T-helper 9 cell (primary cell): ENCODE results near the gene MTARC1.

ENCODE experiments used
- DNase-seq: peaks from one replicate; pipeline ENCODE4 v3.0.0-alpha.2; 2020

Gene MTARC1

DNA sequence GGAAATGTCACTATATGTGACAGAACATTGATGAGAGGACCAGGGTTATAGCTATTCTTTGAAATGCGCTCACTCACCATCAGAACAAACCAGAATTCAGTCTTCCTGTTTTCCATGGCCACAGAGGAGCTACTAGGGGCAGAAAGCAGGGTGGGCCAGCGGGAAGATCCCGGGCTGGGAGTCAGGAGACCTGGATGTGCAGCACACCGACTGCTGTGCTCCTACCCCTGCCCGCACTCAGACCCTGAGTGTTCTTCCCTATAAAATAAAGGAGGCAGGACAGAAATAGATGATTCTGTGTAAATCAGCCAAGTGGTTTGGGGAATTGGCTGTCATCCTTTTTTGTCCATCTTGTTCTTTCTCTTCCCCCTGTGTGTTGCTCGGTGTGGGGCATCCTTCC lies 21.0 kb downstream of the MTARC1 start:
- no peak for DNase-seq

DNA sequence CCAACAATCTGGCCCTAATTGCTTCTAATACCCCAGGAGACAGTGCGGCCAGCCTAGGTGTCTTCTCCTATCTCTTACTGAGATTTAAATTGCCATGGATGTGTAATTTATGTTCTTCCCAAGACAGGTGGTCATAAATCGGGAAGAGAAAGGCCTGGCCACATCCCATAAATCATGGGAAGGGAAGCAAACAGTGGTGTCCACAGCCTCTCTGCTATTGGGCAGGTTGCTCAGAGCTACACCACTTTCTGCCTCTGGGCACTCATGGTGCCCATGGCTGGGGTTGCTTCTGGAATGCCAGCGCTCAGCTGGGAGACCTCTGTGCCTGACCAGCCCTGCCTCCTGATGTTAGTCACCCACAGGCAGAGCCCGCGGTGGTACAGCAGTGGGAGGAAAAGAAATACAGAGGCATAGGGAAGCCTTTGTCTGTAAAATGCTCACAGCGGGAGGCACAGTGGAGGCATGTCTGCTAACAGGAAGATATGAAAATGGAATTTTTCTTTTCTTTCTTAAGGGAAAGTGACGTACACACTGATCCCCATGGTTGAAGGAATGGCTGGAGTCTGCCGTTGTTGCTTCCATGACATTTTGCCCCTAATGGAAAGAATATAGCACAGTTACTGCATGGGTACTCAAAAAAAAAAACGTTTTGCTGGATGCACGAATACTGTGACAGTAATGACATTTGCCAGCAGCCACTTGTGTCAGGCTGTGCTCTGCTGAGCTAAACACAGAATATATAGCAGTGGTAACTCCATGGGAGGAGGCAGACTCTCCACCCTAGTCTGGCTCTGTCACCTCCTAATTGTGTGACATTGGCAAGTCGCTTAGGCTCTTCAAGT lies 21.9 kb downstream of the MTARC1 start:
- DNase-seq: no peak

- no peak for DNase-seq
Measured at GRCh38 chr1:220809187-220809550, 22.5 kb downstream of the MTARC1 start.

DNA sequence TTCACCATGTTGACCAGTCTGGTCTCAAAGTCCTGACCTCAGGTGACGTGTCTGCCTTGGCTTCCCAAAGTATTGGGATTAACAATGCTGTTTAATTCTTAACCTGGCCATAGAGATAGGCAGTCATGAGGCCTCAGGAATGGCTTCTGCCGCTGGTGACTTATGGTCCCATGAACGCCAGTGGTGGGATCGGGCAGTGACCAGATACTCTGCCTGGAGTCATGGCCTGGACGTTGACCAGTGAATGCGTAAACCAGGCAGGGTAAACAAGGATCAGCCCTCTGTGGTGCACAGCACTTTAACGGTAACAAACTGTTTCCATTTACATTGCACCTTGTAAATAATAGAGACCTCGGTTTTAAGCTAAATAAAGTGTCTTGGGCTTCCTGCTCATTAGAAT lies 23.0 kb downstream of the MTARC1 start:
- DNase-seq: no peak

DNA sequence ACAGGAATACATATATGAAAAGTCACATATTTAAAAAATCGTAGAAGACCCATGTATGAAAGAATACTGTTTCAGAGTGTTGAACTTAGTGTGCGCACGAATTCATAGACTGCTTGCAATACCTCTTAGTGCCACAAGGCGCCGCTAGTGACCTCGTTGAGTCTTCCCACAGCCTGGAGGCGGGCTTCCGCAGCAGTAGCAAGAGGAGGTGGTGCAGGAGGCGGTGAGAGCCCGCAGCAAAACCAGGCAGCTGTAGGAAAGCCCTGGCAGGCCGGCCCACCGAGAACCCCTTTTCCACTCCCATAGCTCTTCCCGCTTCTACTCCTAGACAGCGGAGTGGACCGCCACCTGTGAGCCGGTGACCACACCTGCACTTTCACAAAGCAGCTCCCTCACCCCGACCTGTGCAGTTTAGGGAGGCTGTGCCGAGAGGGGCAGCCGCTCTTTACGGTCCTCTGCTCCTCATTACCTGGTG lies 23.5 kb downstream of the MTARC1 start:
- DNase-seq: peak; percentile 44

DNA sequence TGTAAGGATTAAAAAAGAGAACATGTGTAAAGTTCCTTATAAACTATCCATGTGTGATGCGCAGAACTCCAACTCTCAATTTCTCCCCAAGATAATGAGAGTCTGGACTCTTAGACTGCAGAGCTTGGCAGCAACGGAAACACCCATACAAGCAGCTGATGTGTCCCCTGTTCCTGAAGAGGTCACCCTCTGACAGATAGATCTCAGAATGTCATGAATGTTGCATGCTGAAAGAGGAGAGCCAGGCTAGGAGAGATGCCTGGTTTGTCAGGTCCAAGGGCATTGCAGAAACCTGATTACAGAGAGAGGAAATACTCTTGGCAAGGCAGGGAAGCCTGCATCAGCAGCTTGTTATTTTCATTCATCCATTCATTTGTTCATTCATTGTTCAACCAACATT lies 24.2 kb downstream of the MTARC1 start:
- DNase-seq: no peak

GRCh38 chr1:220811695-220812094 lies 25.0 kb downstream of the MTARC1 start:
- no peak for DNase-seq

GRCh38 chr1:220812308-220812707 lies 25.6 kb downstream of the MTARC1 start:
- DNase-seq: no peak

GRCh38 chr1:220813013-220813412 lies 26.3 kb downstream of the MTARC1 start:
- no peak for DNase-seq

DNA sequence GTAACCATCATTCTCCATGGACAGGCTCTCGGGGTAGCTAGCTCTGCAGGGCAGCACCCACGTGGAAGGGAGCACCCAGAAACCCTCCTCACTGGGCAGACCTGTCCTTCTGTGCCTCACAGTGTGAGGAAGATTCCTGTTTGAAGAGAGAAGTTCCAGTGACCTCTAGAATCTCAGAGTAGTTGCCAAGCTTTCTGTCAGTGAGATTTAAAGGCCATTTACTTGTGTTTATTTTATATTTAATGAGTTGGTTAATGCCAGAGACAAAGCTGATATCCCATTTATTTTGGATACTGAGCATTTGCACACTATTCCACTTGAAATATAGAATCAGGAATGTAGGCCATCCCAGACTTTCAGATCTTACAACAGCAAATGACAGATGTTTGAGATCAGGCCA lies 28.7 kb downstream of the MTARC1 start:
- DNase-seq: no peak

DNA sequence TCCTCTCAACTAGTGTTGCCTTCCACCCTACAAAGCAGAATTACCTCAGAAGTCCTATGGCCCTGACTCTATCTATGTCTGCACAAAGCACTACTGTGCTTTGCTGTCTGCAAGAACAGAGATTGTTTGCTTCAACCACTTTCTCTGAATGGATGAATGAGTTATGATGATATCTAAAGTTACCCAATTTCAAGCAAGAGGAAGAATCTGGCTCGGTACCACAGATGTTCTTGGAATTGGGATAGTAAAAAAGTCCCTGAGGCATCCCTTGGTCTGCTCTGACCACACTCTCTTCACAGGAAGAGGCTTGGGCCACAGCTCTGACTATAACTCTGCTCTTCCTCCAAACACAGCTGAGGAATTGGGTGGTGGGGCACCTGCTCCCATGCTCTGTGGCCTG lies 31.2 kb downstream of the MTARC1 start:
- no peak for DNase-seq

DNA sequence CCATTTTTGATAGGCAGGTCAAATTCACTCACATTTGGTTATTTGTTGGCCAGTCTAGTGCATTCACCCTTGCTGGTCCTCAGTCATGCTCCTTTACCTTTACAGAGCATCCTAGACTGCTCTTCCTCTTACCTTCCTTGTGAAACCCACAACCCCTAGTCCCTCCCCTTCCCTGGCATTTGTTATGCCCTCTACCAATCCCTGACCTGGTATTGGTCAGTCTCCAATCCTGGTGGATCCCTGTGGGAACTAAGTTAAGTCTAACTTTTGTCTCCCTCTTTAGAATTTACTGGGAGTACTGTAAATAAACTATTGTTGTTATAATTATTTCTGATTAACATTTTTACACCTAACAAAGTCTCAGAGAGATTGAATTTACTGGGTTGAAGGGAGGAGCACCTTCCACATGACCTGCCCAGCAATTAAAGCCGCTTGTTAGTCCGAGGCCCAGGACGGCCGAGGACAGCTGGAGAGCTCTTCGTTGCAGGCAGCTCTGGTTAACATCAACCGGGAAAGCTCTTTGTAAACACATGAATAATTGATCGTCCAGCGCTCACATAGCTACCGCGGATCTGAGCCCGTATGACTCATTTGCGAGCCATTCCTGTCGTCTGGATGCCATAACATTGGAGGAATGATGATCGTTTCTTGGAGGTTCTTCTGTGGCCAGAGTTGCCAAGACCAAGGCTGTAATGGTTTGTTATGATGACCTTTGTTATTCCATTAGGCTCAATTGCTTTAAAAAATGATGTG lies 31.9 kb downstream of the MTARC1 start:
- no peak for DNase-seq

DNA sequence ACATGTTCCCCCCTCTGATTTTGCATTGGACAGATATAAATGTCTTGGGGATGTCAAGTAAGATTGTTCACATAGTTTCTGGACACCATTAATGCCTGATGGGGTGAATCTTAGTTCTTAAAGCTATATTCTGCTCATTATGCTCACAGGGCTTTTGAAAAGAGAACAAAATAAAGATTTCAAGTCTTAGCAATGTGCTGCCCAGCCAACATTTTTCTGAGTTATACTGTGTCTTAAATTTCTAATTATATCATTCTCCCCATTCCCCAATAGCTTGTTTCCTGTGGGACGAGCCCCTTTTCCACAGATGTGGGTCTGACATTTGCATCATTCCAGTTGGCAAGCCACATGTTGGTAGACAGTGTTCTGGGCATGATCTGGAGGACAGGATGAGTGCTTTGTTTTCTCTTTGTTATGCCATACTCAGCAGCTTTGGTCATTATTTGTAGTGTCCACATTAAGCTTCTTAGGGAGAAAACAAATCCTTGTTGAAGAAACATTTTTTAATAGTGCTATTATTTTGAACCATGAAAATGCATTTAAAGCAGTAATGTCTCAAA lies 32.8 kb downstream of the MTARC1 start:
- DNase-seq: no peak

- no peak for DNase-seq
Measured at GRCh38 chr1:220824031-220824989, 37.6 kb downstream of the MTARC1 start.

- no peak for DNase-seq
Measured at GRCh38 chr1:220825819-220826551, 39.3 kb downstream of the MTARC1 start.

GRCh38 chr1:220826729-220827128 lies 40.0 kb downstream of the MTARC1 start:
- no peak for DNase-seq

DNA sequence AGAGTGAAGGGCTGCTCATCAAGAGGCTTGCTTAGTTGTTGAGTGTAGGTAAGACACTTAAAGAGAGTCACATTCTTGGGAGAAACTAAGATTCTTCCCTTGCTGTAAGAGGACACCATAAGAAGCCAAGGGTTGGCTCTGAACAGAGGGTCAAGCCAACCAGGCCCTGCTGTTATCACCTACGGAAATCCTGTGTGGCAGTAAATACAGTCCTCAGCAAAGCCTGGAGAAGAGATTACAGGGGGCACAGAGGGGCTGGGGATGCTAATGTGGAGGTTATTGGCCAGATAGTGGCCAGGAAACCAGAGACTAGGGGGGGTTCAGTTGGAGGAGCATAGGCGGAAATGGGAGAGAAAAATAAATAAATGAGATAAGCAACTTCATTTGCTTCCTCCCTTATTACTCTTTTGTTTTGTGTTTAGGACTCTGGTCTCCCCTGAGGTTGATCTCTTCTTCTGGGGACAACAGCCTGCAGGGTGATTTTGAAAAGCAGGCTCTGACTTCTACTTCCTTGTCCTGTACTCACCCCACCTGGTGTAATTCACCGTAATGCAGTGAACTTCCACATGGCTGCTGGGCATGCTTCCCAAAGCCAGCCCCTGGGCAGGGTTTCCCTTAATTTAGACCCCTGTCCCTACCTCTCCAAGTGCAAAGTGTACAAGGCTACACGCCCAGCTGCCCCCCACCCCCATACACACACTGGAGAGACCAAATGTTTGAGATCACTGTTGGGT lies 40.9 kb downstream of the MTARC1 start:
- DNase-seq: no peak

GRCh38 chr1:220828179-220828490 lies 41.4 kb downstream of the MTARC1 start:
- no peak for DNase-seq

DNA sequence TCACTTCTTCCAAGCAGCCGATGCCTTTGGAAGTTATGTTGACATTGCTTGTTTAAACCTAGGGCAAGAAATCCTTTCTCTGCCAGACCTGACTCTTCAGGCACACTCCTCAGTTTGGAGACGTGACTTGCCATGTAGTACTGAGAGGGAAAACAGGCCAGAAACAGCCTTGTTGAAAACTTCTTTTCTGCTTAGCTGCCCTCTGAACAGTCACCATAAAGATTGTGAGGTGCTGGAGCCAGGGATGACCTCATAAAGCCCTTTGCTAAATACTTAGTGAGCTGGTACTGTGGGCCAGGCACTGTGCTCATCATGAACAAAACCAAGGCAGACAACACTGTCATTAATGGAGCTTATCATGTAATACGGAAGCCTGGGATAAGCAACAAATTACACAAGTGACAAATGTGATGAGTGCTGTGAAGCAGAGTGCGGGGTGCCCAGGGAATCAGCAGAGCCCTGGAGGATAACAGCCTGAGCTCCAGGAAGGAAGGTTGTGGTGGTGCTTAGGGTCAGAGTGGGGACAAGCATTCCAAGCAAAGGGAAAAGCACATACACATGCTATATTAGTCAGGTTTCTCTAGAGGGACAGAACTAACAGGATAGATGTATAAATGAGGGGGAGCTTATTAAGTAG lies 42.4 kb downstream of the MTARC1 start:
- DNase-seq: no peak

DNA sequence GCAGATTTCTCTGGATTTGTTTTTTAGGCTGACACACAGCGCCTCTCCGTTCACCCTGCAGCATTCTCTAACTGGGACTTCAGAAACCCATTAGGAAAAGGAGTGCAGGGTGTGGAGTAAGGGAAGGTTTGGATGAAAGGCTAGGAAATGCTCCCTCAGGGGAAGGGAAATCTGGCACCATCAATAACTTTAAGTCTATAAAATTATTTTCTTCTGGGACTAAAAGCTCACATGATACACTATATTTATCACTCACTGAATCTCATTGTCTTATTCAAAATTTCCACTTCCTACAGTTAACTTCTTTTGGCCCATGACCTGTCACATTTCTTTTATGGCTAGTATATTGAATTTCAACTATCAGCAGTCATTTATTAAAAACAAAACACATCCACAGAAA lies 46.7 kb downstream of the MTARC1 start:
- no peak for DNase-seq
